BJ (cell line): Measurements from ENCODE around the gene GALNTL6. TPM values are rescaled to one million over a fixed set of nuclear protein-coding genes. Genes with fewer than 3 reads are reported as not detected.

Source experiments
- CTCF ChIA-PET: fragments of 350-600 bp; formaldehyde crosslinking; extraction: SDS; loops from one replicate; lab custom pipeline; 2021; ENCODE audit warnings: antibody characterized with exemption, inconsistent platforms; lab: Yijun Ruan, JAX
- POLR2A ChIA-PET: fragments of 300-600 bp; sonication (Branson Sonifier 250); formaldehyde crosslinking; extraction: SDS; loops from one replicate; lab custom pipeline; 2021; ENCODE audit warnings: antibody characterized with exemption; lab: Charles Lee
- DNase-seq: peaks from one replicate; pipeline ENCODE4 v3.0.0-alpha.2; 2011; ENCODE audit warnings: low read depth
- H3K27me3 ChIP-seq: 2 replicates; pipeline ENCODE4 v1.6.0; 2011; ENCODE audit warnings: low read length; ENCODE audit not compliant: control insufficient read depth, insufficient read depth
- H3K36me3 ChIP-seq: 2 replicates; pipeline ENCODE4 v1.5.1; 2011; ENCODE audit warnings: low read length; ENCODE audit not compliant: control insufficient read depth, insufficient read depth
- H3K4me3 ChIP-seq: 2 replicates; pipeline ENCODE4 v1.5.1; 2011; ENCODE audit warnings: low read depth, mild to moderate bottlenecking, control low read depth, low read length
- CTCF ChIP-seq: IDR thresholded peaks from 2 replicates; pipeline ENCODE4 v1.5.1; 2011; ENCODE audit warnings: low read depth, mild to moderate bottlenecking, control low read depth, inconsistent platforms, low read length, moderate library complexity; ENCODE audit not compliant: insufficient read depth
- polyA plus RNA-seq: library from polyadenylated mRNA; depleted of rRNA; stranded (reverse); fragments of >200 nt; gene quantifications from 2 replicates; pipeline ENCODE4 v1.2.3, GENCODE V29; 2011

The GALNTL6 gene
- polyA plus RNA-seq, 1 experiment = 0.02 TPM

- TF ChIP-seq CTCF = no peak
- Histone ChIP-seq H3K27me3 (no peaks in the 10 kb centered on the region), H3K4me3 (no peak overlapping the region), H3K36me3 (no peaks in the 10 kb centered on the region)
- no peak for DNase-seq
- CTCF ChIA-PET = no interaction called here
- POLR2A ChIA-PET = no interaction called here
Observed at GRCh38 chr4:172619798-172620197, 806.6 kb downstream of the GALNTL6 start.

- no peaks in the 10 kb centered on the region for H3K27me3 ChIP-seq
- no peak for DNase-seq
- no peak for TF ChIP-seq CTCF
- no peaks in the 10 kb centered on the region for H3K36me3 ChIP-seq
- CTCF ChIA-PET = no interaction called here
- H3K4me3 ChIP-seq = no peak overlapping the region
- POLR2A ChIA-PET = no interaction called here
Observed at GRCh38 chr4:172628263-172628662, 815.1 kb downstream of the GALNTL6 start.

- Histone ChIP-seq H3K36me3 (no peaks in the 10 kb centered on the region), H3K4me3 (no peak overlapping the region), H3K27me3 (no peaks in the 10 kb centered on the region)
- CTCF ChIA-PET = no interaction called here
- POLR2A ChIA-PET = no interaction called here
- DNase-seq = no peak
- TF ChIP-seq CTCF = no peak
Observed at GRCh38 chr4:172630280-172630679, 817.1 kb downstream of the GALNTL6 start.

GRCh38 chr4:172631832-172632231 lies 818.6 kb downstream of the GALNTL6 start:
- CTCF ChIA-PET = no interaction called here
- POLR2A ChIA-PET = no interaction called here
- TF ChIP-seq CTCF = no peak

GRCh38 chr4:172648471-172648870 lies 835.3 kb downstream of the GALNTL6 start:
- H3K36me3 ChIP-seq = no peaks in the 10 kb centered on the region
- TF ChIP-seq CTCF = no peak
- no peaks in the 10 kb centered on the region for H3K27me3 ChIP-seq
- no peak for DNase-seq
- POLR2A ChIA-PET = no interaction called here
- no peak overlapping the region for H3K4me3 ChIP-seq
- CTCF ChIA-PET = no interaction called here

More at GRCh38 chr4:172631832-172632231, 818.6 kb downstream of the GALNTL6 start:
- Histone ChIP-seq H3K27me3 (no peaks in the 10 kb centered on the region), H3K4me3 (no peak overlapping the region), H3K36me3 (no peaks in the 10 kb centered on the region)
- DNase-seq = no peak
